ENCODE data around the gene LEPR. TPM values are rescaled to one million over a fixed set of nuclear protein-coding genes. Genes with fewer than 3 reads are reported as not detected.

The LEPR gene
- total and polyA plus RNA-seq, 2 donors (not counting 3 experiments of a cell fraction or from before 2014, with no cell fraction given) = 11.1 to 18.7 TPM

DNA sequence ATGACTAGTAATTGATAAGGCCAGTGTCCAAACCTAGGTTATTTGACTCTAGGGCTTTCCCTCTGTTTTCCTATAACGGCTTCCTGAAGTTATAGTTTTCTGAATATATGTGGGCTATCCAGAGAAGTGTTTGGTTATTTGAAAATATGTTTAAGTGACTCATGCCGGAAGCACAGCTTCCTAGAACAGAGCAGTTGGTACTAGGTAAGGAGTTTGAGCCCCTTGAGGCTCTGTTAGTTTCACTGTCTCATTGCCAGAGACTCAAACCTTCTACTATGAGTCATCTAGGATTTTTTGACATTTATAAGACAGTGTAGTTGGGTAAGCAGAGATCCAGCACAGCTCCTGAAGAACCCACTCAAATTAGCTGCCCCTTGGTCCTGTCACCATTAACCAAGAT lies 27.1 kb upstream of the LEPR start:
- POLR2A ChIA-PET = no interaction called here
- H3K27me3 ChIP-seq (ENCODE audit: control insufficient read depth in 2 of 2, insufficient read depth in 2 of 2, low read length in 2 of 2) = no peaks in the 10 kb centered on the region
- CTCF ChIA-PET = interaction anchor here (0.6 to 2.1 kb wide), 6 partner anchors 10 to 294 kb away, joined by 3 to 6 read pairs (median 3); no protein-coding TSS in a partner anchor

DNA sequence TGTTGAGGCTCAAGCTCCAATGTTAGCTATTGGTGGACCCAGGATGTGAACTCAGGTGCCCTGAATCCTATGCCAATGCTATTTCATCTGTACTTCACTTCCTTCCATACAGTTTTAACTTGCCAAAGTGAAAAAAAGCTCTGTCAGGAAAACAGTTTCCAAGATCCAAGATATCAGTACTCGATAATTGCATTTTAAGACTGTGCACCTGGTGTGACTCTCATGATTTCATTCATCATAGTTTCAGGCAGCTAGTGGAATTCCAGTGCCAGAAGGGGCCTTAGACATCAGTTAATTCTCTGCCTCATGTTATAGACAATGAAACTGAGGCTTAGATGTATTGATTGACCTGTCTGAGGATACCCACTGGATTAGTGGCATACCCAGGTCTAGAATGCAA lies 26.5 kb upstream of the LEPR start:
- no peaks in the 10 kb centered on the region for H3K9me3 ChIP-seq (replicated peaks; ENCODE audit: control insufficient read depth, insufficient read depth, low read length)
- no TSS peak for BruUV-seq (replicated peaks)
- no peak overlapping the region for H3K4me2 ChIP-seq (ENCODE audit: insufficient read depth, low read length)
- dilution Hi-C loops (cut with MboI; ENCODE audit: extremely low pct_ligation_motif_present, low sequenced_read_pairs) = no loop called here
- CTCF ChIA-PET = interaction anchor here (0.9 to 2.1 kb wide), 4 partner anchors 9 to 65 kb away, joined by 3 to 6 read pairs (median 4); no protein-coding TSS in a partner anchor
- no peaks in the 10 kb centered on the region for H3K27me3 ChIP-seq (ENCODE audit: control insufficient read depth in 2 of 2, insufficient read depth in 2 of 2, low read length in 2 of 2)
- no peak overlapping the region for H3K27ac ChIP-seq (ENCODE audit: insufficient read depth, low read depth, low read length)
- no peak overlapping the region for H3K4me3 ChIP-seq (replicated peaks in 1 of 3; ENCODE audit: insufficient read depth in 1 of 3, low read depth in 1 of 3, low read length in 3 of 3)
- H3K79me2 ChIP-seq (ENCODE audit: control insufficient read depth, insufficient read depth, low read length) = no peaks in the 10 kb centered on the region
- H3K9ac ChIP-seq (replicated peaks; ENCODE audit: extremely low read depth, insufficient read depth, low read length) = no peak overlapping the region
- no peak overlapping the region for H2AFZ ChIP-seq (ENCODE audit: low read depth, low read length)
- no peak for FAIRE-seq
- H3K9me1 ChIP-seq (replicated peaks; ENCODE audit: control insufficient read depth, extremely low read depth, insufficient read depth, low read length) = no peaks in the 10 kb centered on the region
- no peaks in the 10 kb centered on the region for H4K20me1 ChIP-seq (replicated peaks; ENCODE audit: control insufficient read depth, extremely low read depth, insufficient read depth, low read length)
- no peak for TF ChIP-seq POLR2AphosphoS5 (IDR thresholded peaks at IDR 0.05; ENCODE audit: insufficient read depth, low read depth, low read length)
- TF ChIP-seq FOS (IDR thresholded peaks at IDR 0.05; ENCODE audit: borderline replicate concordance, insufficient read depth, low read length) = no peak
- TF ChIP-seq MYC (IDR thresholded peaks at IDR 0.05; ENCODE audit: low read depth, low read length) = no peak
- TF ChIP-seq POLR2A (IDR thresholded peaks at IDR 0.05; ENCODE audit: low read depth, low read length) = no peak
- TF ChIP-seq, protein P1, sequence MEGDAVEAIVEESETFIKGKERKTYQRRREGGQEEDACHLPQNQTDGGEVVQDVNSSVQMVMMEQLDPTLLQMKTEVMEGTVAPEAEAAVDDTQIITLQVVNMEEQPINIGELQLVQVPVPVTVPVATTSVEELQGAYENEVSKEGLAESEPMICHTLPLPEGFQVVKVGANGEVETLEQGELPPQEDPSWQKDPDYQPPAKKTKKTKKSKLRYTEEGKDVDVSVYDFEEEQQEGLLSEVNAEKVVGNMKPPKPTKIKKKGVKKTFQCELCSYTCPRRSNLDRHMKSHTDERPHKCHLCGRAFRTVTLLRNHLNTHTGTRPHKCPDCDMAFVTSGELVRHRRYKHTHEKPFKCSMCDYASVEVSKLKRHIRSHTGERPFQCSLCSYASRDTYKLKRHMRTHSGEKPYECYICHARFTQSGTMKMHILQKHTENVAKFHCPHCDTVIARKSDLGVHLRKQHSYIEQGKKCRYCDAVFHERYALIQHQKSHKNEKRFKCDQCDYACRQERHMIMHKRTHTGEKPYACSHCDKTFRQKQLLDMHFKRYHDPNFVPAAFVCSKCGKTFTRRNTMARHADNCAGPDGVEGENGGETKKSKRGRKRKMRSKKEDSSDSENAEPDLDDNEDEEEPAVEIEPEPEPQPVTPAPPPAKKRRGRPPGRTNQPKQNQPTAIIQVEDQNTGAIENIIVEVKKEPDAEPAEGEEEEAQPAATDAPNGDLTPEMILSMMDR (IDR thresholded peaks at IDR 0.05; ENCODE audit: extremely low read depth in 1 of 2, insufficient read depth in 1 of 2, low read depth in 1 of 2, low read length in 2 of 2) = no peak
- POLR2A ChIA-PET = no interaction called here
- no peaks in the 10 kb centered on the region for H3K36me3 ChIP-seq (ENCODE audit: control insufficient read depth in 2 of 2, extremely low read depth in 1 of 2, insufficient read depth in 2 of 2, low read length in 2 of 2)
- peaks cover 22% of the 10 kb centered on the region for H3K4me1 ChIP-seq (ENCODE audit: control insufficient read depth, extremely low read depth, insufficient read depth, low read length)
- no peak for DNase-seq (ENCODE audit: low read depth, low spot score)
- intact Hi-C loops (cut with micrococcal nuclease) = no loop called here

More for the DNA sequence above, 27.1 kb upstream of the LEPR start:
- Histone ChIP-seq H3K9me1 (replicated peaks; ENCODE audit: control insufficient read depth, extremely low read depth, insufficient read depth, low read length) (no peaks in the 10 kb centered on the region), H3K9ac (replicated peaks; ENCODE audit: extremely low read depth, insufficient read depth, low read length) (no peak overlapping the region), H2AFZ (ENCODE audit: low read depth, low read length) (no peak overlapping the region), H3K4me1 (ENCODE audit: control insufficient read depth, extremely low read depth, insufficient read depth, low read length) (peaks cover 22% of the 10 kb centered on the region), H3K27ac (ENCODE audit: insufficient read depth, low read depth, low read length) (no peak overlapping the region), H3K4me3 (replicated peaks in 1 of 3; ENCODE audit: insufficient read depth in 1 of 3, low read depth in 1 of 3, low read length in 3 of 3) (no peak overlapping the region), H4K20me1 (replicated peaks; ENCODE audit: control insufficient read depth, extremely low read depth, insufficient read depth, low read length) (no peaks in the 10 kb centered on the region), H3K79me2 (ENCODE audit: control insufficient read depth, insufficient read depth, low read length) (no peaks in the 10 kb centered on the region), H3K36me3 (ENCODE audit: control insufficient read depth in 2 of 2, extremely low read depth in 1 of 2, insufficient read depth in 2 of 2, low read length in 2 of 2) (no peaks in the 10 kb centered on the region), H3K9me3 (replicated peaks; ENCODE audit: control insufficient read depth, insufficient read depth, low read length) (no peaks in the 10 kb centered on the region), H3K4me2 (ENCODE audit: insufficient read depth, low read length) (no peak overlapping the region)
- intact Hi-C loops (cut with micrococcal nuclease) = no loop called here
- BruUV-seq (replicated peaks) = no TSS peak
- TF ChIP-seq POLR2AphosphoS5 (IDR thresholded peaks at IDR 0.05; ENCODE audit: insufficient read depth, low read depth, low read length) = no peak
- no peak for TF ChIP-seq POLR2A (IDR thresholded peaks at IDR 0.05; ENCODE audit: low read depth, low read length)
- TF ChIP-seq JUN (IDR thresholded peaks at IDR 0.05; ENCODE audit: borderline replicate concordance, insufficient read depth, insufficient read length, low read depth) = peak; percentile 42
- no peak for TF ChIP-seq MYC (IDR thresholded peaks at IDR 0.05; ENCODE audit: low read depth, low read length)
- TF ChIP-seq, protein P2, sequence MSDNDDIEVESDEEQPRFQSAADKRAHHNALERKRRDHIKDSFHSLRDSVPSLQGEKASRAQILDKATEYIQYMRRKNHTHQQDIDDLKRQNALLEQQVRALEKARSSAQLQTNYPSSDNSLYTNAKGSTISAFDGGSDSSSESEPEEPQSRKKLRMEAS (IDR thresholded peaks at IDR 0.05; ENCODE audit: insufficient read depth, insufficient read length) = no peak
- peak; percentile 89 for TF ChIP-seq FOS (IDR thresholded peaks at IDR 0.05; ENCODE audit: borderline replicate concordance, insufficient read depth, low read length)
- TF ChIP-seq EZH2 (IDR thresholded peaks at IDR 0.05; ENCODE audit: borderline replicate concordance, low read depth, low read length, severe bottlenecking) = no peak
- DNase-seq (ENCODE audit: low read depth, low spot score) (peak; percentile 17), FAIRE-seq (peak; percentile 70)
- dilution Hi-C loops (cut with MboI; ENCODE audit: extremely low pct_ligation_motif_present, low sequenced_read_pairs) = no loop called here
